GM21723 (cell line): Measurements from ENCODE around the gene HSPG2.
"Not testable (repeated sequence)": the region's sequence is repeated elsewhere in the genome, so short reads cannot be mapped to it uniquely, and the experiment has no call there.

Experiments
- ATAC-seq: cut with Tn5 transposase; IDR thresholded peaks from one replicate; pipeline ENCODE4 v1.9.1; 2021; ENCODE audit warnings: mild to moderate bottlenecking, moderate library complexity; ENCODE audit not compliant: unreplicated experiment

The HSPG2 gene

DNA sequence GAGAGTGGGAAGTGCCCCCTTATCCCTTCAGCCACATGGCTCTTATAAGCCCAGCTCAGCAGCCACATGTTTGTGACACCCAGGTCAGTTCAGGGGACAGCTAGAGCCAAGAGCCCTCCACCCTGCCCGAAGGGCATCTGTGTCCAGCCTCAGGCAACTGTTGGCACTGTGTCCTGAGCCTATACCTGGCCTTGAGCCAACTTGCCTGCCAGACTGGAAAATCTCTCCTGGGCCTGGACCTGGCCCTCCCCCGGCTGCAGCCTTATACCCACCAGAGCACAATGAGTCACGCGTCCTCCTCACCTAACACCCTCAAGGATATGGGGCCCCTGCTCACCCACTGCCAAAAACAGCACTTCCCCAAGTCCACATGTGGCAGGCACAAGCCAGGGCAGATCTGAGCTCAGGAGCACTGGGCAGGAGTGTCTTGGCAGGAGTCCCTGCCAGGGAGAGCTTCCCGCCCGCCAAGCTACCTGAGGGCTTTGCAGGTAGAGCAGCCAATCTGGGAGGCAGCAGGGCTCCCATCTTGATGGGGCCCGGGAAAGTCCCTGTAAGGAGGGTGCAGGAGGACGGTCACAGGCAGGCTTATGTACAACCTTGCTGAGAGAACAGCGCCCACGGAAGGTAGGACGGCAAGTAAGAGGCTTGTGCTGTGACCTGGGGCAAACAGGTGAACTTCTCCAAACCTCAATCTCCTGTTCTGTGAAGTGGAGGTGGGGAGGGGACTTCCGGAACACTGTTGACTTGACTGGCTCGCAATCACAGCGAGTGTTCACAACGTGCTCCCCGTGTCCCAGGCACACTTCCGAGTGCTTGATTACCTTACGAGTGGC is 19.8 kb upstream of the HSPG2 start:
- ATAC-seq, result no peak

DNA sequence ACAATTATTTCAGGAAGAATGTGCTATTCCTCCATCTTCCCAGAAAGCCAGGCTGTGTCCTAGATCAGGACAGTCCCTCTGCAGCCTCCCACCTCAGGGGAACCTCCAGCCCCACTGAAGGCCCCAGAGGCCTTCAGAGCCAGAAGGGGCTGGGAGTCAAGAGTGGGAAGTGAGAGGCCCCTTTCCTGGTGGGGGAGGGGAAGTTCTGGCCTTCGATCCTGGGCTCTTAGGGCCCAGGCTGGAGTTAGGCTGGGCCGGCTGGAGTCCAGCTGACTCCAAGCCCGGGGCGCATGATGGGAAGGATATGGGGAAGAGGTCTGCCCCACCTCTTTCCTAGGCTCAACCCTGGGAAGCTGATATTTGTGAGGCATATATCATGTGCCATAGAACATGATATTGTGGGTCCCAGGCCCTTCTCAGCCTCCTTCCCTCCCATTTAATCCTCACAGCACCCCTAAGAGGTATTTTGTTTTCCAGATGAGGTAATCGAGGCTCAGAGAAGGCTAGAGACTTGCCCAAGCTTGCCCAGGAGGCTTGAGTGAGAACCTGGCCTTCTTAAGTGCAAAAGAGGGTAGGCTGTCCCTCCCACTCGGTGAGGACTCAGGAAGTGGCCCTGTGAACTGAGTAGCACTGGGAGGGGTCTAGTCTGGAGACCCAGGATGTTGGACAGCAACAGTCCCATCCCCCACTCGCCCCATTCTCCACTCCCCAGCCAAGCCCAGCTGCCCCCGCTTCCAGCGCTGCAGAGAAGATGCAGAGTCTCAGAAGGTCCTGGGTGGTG is 18.6 kb upstream of the HSPG2 start:
- ATAC-seq, result no peak

DNA sequence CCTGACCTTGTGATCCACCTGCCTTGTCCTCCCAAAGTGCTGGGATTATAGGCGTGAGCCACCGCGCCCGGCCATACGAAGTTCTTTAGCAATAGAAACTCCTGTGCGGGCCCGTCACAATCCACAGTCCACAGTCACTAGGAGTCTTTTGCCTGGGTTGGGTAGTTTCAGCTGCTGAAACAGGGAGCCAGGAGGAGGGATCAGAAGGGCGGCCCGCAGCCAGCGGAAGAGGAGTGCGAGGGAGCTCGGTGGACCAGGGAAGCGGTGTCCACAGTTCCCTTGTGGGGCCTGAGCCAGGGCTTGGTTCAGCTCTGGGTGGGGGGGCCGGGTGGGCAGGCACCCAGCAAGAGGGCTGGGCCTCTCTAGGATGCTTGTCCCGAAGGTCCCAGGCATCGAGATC is 17.9 kb upstream of the HSPG2 start:
- ATAC-seq, result no peak

DNA sequence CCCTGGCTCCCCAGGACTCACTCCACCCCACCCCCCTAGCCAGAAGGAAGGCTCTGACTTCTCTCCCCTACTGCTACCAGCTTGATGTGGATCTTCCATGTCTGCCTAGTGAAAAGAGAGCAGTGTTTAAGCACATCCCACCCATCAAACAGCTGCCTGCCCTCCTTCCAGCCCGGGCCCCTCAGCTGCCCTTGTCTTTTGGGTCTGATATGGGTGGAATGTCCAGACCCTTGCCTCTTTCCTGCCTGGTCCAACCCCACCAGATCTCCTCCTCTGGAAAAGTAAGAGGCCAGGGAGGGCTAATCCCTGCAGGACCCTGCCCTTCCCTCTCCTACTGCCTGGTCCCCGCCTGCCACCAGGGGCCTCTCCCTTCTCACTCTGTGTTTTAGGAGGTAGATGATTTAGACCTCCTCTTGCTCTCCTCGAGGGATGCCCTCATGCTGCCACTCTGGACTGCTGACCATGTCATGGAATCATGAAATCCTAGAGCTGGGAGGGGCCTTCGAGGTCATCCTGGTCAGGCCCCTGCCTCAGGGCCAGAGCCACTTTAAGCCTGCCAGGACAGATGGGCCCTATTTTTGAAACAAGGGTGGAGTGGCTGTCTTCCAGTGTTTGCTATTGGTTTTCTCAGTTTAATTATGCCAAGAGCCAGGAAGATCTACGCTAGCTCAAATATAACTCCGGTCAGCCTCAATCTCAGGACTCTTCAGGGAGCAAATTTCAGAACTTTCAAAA is 15.8 kb upstream of the HSPG2 start:
- ATAC-seq, result no peak

DNA sequence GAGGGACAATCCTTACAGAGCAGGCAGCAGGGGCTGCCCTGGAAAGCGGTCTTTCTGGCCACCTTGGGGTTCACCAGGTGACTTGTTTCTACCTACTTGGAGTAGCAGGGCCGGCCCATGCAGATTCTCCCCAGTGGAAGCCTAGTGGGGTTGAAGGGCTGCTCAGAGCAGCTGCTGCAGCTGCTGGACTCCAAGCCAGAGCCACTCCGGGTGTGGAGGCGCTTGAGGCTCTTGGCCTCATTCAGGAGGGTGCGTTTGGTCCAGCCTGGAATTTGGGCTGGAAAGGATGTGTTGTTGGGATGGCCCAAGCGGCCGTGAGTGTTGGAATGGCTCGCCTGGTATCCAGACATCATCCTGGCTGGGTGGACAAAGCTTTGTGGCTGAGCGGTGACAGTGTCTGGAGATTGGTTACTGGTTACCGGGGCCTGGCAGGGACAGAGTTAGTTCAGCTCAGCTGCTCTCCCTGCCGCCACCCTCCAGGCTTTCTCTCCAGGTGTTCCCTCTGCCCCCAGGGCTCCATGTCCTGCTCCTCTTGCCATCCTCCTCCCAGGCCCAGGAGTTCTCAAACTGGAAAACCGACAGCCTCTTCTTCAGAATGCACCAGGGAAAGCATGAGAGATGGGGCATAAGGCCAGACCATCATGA is 14.2 kb upstream of the HSPG2 start:
- no peak for ATAC-seq

DNA sequence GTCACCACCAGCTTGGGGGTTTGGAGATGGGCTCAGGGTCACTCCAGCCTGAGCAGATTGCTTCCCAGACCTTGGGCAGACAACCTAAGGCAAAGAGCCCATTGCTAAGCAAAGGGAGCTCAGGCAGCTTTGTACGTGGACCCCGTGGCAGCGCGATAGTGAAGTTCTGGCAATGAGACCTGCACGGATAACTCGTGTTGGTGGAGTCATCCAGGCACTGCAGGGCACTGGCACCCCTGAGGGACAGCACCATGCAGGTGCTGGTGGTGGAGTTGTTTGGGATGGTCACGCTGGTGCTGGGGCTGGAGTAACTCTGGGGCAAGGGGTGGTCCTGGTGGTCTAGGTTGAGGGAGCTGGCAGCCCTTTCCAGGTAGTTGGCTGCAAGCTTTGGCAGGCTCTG is 13.6 kb upstream of the HSPG2 start:
- no peak for ATAC-seq

DNA sequence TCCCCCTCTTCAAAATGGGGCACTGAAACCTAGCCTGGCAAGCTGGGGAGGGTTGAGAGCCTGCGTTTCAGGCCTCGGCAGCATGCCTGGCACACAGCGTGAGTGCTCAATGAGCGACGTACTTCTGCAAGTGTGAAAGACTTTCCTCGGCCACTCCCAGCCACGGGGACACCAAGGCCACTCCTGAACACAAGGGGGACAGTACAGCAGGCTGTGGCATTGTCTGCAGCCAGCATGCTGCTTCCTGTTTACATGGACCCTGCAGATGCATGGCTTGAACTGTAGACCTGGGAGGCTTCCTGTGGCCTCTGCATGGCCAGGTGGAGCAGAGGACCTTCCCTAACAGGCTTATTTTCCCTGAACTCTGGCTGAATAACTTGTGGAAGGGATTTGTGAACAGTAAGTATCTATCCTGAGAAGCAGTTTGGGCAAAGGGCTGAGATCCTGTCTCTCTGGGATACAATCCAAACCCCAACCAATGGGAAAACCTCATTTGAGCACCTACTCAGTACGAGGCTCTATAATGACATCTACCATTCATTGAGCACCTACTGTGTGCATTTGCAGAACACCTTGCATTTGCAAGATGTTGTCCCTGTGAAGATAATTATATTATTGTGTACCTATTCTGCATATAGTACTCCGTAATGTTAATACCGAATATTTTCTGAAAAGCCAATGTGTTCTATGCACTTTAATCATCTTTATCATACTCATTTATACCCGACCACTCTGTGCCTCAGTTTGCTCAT is 9.9 kb upstream of the HSPG2 start:
- no peak for ATAC-seq

DNA sequence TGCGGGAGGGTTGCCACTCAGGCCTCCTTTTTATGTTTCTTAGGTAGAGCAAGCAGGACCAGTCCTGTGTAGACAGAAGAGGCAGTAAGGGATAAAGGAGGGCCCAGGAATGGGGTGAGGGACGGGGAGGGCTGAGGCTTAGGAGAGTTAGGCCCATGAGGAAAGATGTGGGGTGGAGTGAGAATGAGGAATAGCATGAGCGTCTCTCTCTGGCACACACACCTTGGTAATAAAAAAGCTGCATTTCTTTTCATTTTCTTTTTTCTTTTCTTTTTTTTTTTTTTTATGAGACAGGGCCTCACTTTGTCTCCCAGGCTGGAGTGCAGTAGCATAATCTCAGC is 7.6 kb upstream of the HSPG2 start:
- no peak for ATAC-seq

DNA sequence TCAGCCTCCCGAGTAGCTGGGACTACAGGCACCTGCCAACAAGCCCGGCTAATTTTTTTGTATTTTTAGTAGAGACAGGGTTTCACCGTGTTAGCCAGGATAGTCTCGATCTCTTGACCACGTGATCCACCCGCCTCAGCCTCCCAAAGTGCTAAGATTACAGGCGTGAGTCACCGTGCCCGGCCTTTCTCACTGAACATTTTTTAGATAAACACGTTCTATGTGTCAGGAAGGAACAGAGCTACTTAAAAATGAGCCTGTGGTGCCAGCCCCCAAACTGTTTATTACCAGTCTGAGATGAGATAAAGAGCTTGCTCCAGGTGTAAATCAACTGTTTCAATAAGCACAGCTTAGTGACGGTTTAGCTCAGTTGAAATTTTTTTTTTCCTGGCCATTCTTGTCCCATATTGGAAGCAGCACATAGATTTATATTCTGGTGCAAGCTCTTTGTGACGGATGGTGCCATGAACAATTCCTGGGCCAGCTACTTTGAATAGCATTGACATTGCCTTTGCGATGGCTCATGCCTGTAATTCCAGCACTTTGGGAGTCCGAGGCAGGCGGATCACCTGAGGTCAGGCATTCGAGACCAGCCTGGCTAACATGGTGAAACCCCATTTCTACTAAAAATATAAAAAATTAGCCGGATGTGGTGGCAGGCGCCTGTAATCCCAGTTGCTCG is 6.0 kb upstream of the HSPG2 start:
- ATAC-seq, result not testable (repeated sequence)

DNA sequence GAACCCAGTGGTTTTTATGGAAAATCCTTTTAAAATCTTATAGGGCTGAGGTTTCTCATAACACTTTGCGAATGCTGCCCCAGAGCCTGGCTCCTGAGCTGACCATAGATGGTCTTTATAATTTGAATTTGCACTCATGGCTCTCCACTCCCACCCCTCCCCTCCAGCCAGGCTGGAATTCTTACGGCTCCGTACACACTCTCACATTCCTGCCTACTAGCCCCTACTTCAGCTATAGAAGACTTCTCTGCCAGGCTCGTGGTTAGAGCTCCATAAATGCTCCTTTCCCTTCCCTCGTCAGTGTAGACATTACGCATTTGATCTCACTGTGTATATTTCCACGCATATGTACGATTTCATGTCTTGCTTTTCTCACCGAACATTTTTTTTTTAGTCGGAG is 5.4 kb upstream of the HSPG2 start:
- no peak for ATAC-seq

DNA sequence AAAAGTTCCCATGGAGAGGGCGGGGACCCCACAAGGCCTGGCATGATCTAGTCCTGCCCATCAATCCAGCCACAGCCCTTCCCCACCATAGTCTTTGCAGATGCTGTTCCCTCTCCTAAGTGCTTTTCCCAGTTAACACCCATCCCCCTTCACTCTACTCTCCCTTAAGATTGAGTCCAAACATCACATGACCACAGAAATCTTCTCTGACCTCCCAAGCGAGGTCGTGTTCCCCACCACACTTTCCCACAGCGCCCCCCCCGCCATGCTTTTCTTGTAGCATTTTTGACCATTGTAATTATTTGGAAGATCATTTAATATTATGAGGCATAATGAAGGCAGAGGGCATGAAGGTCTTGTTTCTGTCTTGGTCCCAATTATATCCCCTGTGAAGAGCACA is 4.3 kb upstream of the HSPG2 start:
- no peak for ATAC-seq

DNA sequence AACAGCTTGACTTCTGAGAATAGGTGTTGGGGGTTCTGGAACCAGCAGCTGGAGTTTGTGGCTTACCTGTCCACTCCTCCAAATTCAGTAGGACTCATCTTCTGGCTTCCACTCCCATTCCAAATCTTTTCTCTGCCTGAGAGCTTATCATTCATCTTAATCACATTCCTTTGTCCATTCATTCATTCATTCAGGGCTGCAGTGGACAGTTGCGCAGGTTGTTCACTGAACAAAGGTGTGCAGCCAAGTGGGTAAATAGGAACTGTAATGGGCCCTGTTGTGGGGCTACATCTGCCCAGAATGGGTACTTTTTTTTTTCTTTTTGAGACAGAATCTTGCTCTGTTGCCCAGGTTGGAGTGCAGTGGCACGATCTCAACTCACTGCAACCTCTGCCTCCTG is 3.4 kb upstream of the HSPG2 start:
- no peak for ATAC-seq

DNA sequence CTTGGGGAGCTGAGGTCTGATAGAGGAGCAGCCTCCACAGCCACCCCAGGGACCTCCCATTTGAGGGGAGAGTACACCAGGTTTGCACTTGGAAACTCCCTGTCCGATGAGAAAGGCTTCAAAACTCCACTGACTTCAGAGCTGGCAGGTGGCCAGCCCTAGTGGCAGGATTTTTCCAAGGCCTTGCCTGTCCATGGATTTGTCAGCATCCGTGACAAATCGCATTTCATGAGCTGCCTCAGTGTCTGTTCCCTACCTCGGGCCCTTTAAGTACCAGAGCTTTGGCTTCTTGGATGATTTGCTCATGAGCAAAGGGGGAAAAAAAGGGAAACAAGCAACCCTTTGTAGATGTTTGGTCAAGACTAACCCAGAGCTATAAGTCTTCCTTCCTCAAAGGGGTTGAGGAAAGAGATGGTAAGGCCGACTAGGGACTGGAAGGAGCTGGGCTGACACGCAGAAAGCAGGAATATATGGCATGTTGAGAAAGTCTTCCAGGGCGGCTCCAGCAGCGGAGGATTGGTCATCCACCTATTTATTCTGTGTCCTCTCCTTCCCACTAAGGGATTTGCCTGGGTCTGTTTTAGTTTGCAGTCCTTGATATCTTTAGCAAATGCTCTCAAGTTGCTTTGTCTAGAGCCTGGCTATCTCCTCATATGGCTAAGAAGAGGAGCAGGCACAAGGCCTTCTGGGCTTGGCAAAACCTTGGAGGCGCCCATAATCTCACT is 2.7 kb upstream of the HSPG2 start:
- no peak for ATAC-seq

DNA sequence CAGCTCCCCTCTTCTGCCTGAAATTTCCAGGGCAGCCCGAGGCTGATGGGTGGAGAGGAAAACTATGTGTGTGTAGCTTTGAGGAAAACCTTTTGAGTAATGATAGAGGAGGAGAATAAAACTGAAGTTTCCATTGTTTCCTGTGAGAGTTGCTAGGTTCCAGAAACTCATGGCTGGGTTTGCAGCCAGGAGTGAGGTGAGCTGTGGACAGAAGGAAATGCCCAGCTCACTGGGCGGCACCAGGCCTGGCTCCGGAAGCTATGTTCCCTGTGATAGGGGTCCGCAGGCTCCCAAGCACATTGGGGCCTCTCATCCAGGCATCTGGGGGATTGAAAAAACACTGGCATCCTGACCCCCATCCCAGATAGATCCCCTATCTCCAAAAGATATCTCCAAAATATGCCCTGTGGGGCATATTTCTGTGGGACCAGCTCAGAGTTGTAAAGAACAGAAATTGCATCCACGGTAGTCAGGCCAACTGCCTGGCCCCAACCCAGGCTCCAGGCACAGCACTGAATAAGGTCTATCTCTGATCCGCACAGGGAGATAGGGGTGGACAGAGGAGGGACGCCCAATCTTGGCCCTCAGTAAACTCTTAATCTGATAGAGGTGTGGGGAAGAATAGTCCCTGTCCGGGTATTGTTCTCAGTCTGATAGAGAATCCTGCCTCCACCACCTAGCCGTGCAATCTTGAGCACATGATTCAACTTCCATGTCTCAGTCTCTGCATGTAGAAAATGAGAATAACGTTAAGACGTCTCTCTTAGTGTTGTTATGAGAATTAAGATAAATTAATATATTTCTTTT is 1.8 kb upstream of the HSPG2 start:
- no peak for ATAC-seq

DNA sequence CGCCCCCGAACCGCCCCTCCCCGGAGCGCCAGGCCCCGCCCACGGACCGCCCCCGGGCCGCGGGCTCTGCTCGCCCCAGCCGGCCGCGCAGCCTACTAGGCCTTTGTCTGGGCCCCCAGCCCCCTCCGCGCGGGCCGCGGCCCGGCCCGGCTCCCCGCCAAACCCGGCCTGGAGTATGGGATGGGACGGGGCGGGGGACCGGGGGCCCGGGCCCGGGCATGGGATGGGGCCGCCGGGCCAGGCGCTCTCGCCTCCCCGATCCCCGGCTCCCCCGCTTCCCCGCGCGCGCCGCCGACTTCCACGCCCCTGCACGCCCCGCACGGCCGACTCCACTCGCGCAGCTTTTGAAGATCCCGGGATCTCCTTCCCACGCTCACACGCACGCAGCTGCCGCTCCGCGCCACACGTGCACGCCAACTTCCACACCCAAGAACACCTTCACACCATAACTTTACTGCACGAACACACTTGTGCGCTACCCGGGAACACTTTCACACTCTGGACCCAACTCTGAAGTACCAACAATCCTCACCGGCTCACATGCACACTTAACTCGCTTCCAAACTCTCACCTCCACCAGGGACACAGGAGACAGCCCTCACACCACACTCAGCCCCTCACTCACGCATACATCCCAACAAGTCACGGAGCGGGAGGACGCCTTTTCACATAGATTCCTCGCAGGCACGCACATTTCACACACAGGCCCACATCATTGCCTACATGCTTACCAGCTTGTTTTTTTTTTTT is 437 bp upstream of the HSPG2 start:
- ATAC-seq, result no peak

DNA sequence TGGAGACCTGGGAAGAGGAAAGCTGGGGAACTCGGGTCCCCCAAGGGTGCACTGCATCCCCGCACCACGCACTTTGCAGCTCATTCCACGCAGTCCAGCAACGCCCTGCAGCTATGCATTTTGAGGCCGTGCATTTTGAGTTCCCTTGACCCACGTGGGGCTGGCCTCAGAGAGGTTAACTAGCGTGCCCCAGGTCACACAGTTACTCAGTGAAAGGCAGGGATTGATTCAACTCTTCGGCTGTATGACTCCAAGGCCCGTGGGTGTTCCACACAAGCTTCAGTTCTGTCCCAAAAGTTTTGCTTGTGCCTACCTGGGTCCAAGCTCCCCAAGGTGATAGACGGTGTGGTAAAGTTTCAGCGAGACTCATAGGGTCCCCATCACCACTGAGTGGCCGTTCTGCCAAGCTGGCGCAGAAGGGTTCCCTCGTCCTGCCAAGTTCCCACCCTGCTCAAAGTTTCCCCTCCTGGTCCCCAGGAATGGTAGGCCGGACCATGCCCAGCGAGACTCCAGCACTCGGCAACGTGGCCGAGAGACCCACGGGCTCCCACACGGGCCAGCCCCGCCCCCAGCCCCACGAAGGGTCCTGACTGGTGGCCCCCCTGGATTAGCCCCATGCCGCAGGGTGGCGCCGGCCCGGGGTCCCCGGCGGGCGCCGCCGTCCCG is 611 bp downstream of the HSPG2 start:
- no peak for ATAC-seq

DNA sequence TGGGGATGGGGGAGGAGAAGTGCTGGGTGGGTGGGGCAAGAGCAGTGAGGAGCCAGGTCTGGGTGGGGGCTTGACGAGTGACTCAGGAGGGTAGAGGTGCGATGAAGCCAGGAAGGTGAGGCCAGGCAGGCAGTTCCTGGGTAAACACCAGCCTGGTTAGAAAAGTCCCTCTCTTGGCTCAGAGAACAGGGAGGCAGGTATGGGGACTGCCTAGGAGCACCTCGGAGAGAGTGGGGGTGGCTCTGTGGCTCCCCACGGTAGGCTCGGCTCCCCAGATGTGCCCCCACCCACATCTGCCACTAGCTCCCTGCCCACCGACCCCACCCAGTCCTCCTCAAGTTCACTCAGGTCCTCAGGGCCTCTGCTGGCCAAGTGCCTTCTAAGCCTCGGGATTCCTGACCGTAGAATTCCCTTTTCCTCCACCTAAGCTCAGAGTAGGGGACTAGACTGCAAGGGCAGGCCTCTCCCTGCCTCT is 1.2 kb downstream of the HSPG2 start:
- no peak for ATAC-seq
